ENCODE data around the gene CARHSP1. TPM values are rescaled to one million over a fixed set of nuclear protein-coding genes. Genes with fewer than 3 reads are reported as not detected.
"Not testable (repeated sequence)": the region's sequence is repeated elsewhere in the genome, so short reads cannot be mapped to it uniquely, and the experiment has no call there.

Gene CARHSP1
- total RNA-seq: 21.3 and 27.0 TPM in 2 replicates

DNA sequence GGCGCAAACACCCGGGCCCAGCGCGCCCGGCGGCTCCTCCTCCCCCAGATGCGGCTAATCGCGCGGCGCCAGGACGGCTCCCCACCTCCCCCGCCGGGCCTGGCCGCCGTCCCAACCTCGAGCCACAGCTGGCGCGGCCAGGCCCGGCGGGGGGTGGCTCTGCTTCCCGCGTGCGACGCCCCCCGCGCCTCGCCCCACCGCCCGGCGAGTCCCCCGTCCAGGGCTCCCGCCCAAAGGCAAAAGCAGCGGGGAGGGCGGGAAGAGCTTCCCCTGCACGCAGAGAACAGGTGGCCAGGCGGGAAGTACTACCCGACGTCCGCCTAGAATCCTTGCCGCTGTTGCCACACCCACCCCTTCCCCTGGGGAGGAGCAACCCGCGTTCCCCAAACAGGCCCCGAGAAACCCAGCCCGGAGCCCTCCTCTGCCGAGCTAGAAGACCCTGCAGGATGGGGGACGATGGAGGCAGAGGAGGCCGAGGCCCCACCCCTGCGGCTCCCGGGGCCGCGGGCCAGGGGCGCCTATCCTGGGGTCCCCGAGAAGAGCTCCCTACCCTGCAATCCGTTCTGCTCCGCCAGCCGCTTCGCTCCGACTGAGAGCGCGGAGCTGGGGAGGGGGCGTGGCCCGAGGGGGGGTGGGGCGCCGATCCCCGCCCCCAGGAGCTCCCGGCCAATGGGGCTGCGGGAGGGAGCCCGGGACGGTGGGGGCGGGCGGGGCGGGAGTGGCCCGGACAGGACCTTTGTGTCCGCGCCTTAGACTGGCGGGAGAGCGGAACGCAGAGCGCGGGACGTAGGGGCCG is at the start of gene CARHSP1:
CARHSP1 (minus strand) TSS at position 591 of the 796 bp plus-strand sequence. CDS start 9,678 bp downstream, outside the sequence.
- DNase-seq (peak; percentile 77), ATAC-seq (ENCODE audit: low read depth) (peak; percentile 79)
- H3K4me1 Mint-ChIP-seq: peaks cover 60% of the 10 kb centered on the region
- peak within 1 kb of the TSS; percentile 93 for H3K4me3 Mint-ChIP-seq
- no peaks in the 10 kb centered on the region for H3K9me3 Mint-ChIP-seq
- ChIA-PET POLR2A (interaction anchor here (0.6 to 4.7 kb wide), 19 partner anchors 8 to 247 kb away, joined by 3 to 50 read pairs (median 5); partner anchors contain the start of genes HAPSTR1, LITAFD, METTL22 and PMM2), CTCF (interaction anchor here (1.2 to 4.1 kb wide), 3 partner anchors 11 to 23 kb away, joined by 3 to 36 read pairs (median 4); no protein-coding TSS in a partner anchor)
- intact Hi-C loops (cut with micrococcal nuclease): loop anchor here (1.0 to 2.0 kb wide), 5 partner anchors 12 to 248 kb away; partner anchors contain the start of genes ABAT, METTL22, PMM2 and TMEM186
- H3K27me3 Mint-ChIP-seq: no peaks in the 10 kb centered on the region
- TF ChIP-seq, protein P1, sequence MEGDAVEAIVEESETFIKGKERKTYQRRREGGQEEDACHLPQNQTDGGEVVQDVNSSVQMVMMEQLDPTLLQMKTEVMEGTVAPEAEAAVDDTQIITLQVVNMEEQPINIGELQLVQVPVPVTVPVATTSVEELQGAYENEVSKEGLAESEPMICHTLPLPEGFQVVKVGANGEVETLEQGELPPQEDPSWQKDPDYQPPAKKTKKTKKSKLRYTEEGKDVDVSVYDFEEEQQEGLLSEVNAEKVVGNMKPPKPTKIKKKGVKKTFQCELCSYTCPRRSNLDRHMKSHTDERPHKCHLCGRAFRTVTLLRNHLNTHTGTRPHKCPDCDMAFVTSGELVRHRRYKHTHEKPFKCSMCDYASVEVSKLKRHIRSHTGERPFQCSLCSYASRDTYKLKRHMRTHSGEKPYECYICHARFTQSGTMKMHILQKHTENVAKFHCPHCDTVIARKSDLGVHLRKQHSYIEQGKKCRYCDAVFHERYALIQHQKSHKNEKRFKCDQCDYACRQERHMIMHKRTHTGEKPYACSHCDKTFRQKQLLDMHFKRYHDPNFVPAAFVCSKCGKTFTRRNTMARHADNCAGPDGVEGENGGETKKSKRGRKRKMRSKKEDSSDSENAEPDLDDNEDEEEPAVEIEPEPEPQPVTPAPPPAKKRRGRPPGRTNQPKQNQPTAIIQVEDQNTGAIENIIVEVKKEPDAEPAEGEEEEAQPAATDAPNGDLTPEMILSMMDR (IDR thresholded peaks at IDR 0.05): no peak
- peak within 1 kb of the TSS; percentile 85 for H3K27ac Mint-ChIP-seq
- H3K36me3 Mint-ChIP-seq (ENCODE audit: low read depth): peaks cover 4% of the 10 kb centered on the region

DNA sequence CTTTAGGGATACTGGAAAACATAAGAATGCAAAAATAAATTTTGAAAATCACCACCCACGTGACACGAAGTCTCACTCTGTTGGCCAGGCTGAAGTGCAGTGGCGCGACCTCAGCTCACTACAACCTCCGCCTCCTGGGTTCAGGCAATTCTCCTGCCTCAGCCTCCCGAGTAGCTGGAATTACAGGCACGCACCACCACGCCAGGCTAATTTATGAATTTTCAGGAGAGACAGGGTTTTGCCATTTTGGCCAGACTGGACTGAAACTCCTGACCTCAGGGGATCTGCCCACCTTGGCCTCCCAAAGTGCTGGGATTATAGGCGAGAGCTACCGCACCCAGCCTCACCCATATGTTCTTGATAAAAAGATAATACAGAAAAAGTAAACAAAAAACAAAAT is 48.5 kb upstream of the CARHSP1 start:
- H3K27ac Mint-ChIP-seq; H3K4me3 Mint-ChIP-seq; DNase-seq; ATAC-seq (ENCODE audit: low read depth); intact Hi-C loops (cut with micrococcal nuclease); H3K9me3 Mint-ChIP-seq; POLR2A ChIA-PET; H3K27me3 Mint-ChIP-seq: not testable (repeated sequence)
- Mint-ChIP-seq H3K36me3 (ENCODE audit: low read depth) (peaks cover 97% of the 10 kb centered on the region), H3K4me1 (peaks cover 17% of the 10 kb centered on the region)
- CTCF ChIA-PET: interaction anchor here (1.7 kb wide), 1 partner anchor 222 kb away, joined by 4 read pairs; no protein-coding TSS in a partner anchor

DNA sequence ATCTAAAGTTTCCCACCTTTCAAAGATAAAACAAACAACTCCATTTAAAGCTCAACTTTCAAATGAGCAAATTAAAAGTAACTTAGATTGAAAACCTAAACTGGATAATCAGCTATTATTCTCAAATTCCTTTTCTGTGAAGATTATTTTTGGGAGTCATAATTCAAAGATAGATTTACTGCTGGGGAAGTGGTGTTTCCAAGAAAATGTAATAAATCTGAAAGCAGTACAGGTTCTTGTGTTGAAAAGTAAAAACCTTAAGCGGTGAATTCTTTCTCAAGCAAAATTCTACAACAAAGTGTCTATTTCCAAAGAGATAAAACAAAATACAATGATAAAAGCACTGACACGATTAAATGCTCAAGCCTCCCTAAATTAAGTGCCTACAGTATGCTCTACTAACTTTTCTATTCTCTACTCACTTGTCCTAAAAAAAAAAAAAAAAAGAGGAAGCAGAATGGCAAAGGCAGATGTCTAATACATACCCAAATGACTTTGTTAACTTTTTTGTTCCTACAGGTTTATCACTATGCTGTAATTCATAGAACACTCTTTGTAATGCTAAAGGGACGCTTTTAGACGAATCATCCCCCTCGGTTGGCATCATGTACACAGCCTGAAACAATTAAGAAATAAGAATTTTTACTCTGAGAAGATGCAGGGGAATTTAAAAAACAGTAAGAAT is 47.9 kb upstream of the CARHSP1 start:
- TF ChIP-seq, protein P1 (IDR thresholded peaks at IDR 0.05): no peak
- Mint-ChIP-seq H3K9me3 (no peaks in the 10 kb centered on the region), H3K4me3 (no peak overlapping the region), H3K36me3 (ENCODE audit: low read depth) (peaks cover 97% of the 10 kb centered on the region), H3K27me3 (no peaks in the 10 kb centered on the region), H3K4me1 (peaks cover 17% of the 10 kb centered on the region), H3K27ac (peak overlapping the region; percentile 59)
- ChIA-PET CTCF (interaction anchor here (1.2 kb wide), 1 partner anchor 20 kb away, joined by 4 read pairs; no protein-coding TSS in a partner anchor), POLR2A (no interaction called here)
- intact Hi-C loops (cut with micrococcal nuclease): no loop called here
- DNase-seq: no peak
- ATAC-seq (ENCODE audit: low read depth): peak; percentile 54

DNA sequence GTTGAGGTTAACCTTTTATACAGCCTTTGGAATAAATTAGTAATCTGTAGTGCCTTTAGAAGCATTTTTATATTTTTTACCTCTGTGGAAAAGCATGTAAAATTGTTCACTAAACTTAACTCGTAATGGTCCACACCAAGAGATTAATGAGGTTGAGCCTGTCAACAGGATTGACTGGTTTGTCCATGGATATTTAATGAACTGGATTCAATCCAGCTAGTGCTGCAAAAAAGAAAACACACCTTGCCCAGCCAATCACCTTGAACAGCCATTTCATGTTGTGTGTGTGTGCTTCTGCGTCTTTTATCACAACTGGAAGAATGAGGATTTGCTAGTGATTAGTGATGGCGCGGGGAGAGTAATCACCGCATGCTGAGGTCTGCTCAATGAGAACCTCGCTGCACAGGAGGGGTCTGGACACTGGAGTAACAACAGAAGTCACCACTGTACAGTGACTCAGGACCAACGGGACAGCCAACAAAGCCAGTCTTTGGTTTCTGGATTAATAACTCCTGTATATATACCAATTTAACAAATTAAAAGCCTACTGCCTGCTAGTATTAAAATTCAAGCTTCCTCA is 47.0 kb upstream of the CARHSP1 start:
- POLR2A ChIA-PET: no interaction called here
- no peak overlapping the region for H3K4me3 Mint-ChIP-seq
- H3K4me1 Mint-ChIP-seq: peaks cover 19% of the 10 kb centered on the region
- no peaks in the 10 kb centered on the region for H3K27me3 Mint-ChIP-seq
- intact Hi-C loops (cut with micrococcal nuclease): no loop called here
- CTCF ChIA-PET: interaction anchor here (1.2 kb wide), 1 partner anchor 21 kb away, joined by 4 read pairs; no protein-coding TSS in a partner anchor
- no peak overlapping the region for H3K27ac Mint-ChIP-seq
- H3K36me3 Mint-ChIP-seq (ENCODE audit: low read depth): peaks cover 97% of the 10 kb centered on the region
- no peaks in the 10 kb centered on the region for H3K9me3 Mint-ChIP-seq
- DNase-seq (no peak), ATAC-seq (ENCODE audit: low read depth) (no peak)
- TF ChIP-seq, protein P1 (IDR thresholded peaks at IDR 0.05): no peak

DNA sequence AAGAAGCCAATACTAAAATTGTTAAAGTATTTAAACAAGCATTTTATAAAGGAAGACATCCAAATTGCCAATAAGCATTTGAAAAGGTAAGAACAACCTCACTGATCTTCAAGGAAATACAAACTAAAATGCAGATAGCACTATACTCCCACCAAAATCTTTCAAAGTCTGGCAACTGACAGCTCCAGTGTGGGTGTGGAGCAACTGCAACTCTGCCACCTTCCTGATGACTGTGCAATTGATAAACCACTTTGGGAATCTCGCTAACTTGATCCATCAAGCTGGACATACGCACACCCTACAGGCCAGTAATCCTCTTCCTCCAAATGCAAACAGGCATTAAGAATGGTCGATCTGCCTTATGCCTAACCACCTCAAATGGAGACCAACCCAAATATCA is 45.3 kb upstream of the CARHSP1 start:
- ChIA-PET POLR2A (no interaction called here), CTCF (interaction anchor here (1.1 kb wide), 1 partner anchor 95 kb away, joined by 3 read pairs; no protein-coding TSS in a partner anchor)
- no peaks in the 10 kb centered on the region for H3K9me3 Mint-ChIP-seq
- H3K4me1 Mint-ChIP-seq: peaks cover 19% of the 10 kb centered on the region
- intact Hi-C loops (cut with micrococcal nuclease): no loop called here
- H3K27ac Mint-ChIP-seq: no peak overlapping the region
- ATAC-seq (ENCODE audit: low read depth) (no peak), DNase-seq (no peak)
- peaks cover 96% of the 10 kb centered on the region for H3K36me3 Mint-ChIP-seq (ENCODE audit: low read depth)
- no peaks in the 10 kb centered on the region for H3K27me3 Mint-ChIP-seq
- H3K4me3 Mint-ChIP-seq: no peak overlapping the region
- TF ChIP-seq, protein P1 (IDR thresholded peaks at IDR 0.05): no peak

Measured in activated B cell treated with CpG ODN at 0.5 μM for 24 hours (primary cell).